GM12878 (cell line): Measurements from ENCODE around the gene PTCRA. TPM values are rescaled to one million over a fixed set of nuclear protein-coding genes. Genes with fewer than 3 reads are reported as not detected.
A peak's percentile ranks its signal among the peaks of the same experiment; 100 is the strongest.

ENCODE experiments used
- CBFB ChIP-seq: IDR thresholded peaks from 2 replicates; pipeline ENCODE4 v1.6.1; 2016; ENCODE audit warnings: antibody characterized with exemption, low read depth
- CHD2 ChIP-seq: IDR thresholded peaks from 2 replicates; pipeline ENCODE4 v1.6.1; 2011; ENCODE audit warnings: low read depth, low read length, improper control_type of control experiment, borderline replicate concordance
- CTCF ChIP-seq, 3 experiments: IDR thresholded peaks in 2 of 3; conservative IDR thresholded peaks in 1 of 3; 2 replicates each; pipeline ENCODE4 v1.5.1; 2011; ENCODE audit warnings: low read depth in 3 of 3, low read length in 3 of 3, mild to moderate bottlenecking in 3 of 3, control low read depth in 2 of 3, moderate library complexity in 2 of 3, inconsistent platforms in 1 of 3, mixed read lengths in 1 of 3; ENCODE audit not compliant: control insufficient read depth in 2 of 3, insufficient read depth in 1 of 3; ENCODE audit errors: extremely low read depth in 1 of 3
- ELK1 ChIP-seq: IDR thresholded peaks from 2 replicates; pipeline ENCODE4 v1.6.1; 2012; ENCODE audit warnings: low read depth, low read length, improper control_type of control experiment
- ESRRA ChIP-seq: IDR thresholded peaks from 2 replicates; pipeline ENCODE4 v1.6.1; 2012; ENCODE audit warnings: mild to moderate bottlenecking, low read length, improper control_type of control experiment
- FOS ChIP-seq: IDR thresholded peaks from 3 replicates; pipeline ENCODE4 v1.6.1; 2011; ENCODE audit warnings: borderline replicate concordance; ENCODE audit not compliant: insufficient read length; ENCODE audit errors: extremely low read depth
- GABPA ChIP-seq: IDR thresholded peaks from 2 replicates; pipeline ENCODE4 v1.6.1; 2014; ENCODE audit warnings: antibody characterized with exemption, low read depth, mild to moderate bottlenecking, inconsistent platforms
- IKZF2 ChIP-seq, 2 experiments: fragments of 450-650 bp; IDR thresholded peaks; 2 replicates each; pipeline ENCODE4 v1.6.1; 2017; ENCODE audit warnings: mild to moderate bottlenecking in 2 of 2, moderate library complexity in 2 of 2
- IRF5 ChIP-seq: fragments of 450-650 bp; IDR thresholded peaks from 2 replicates; pipeline ENCODE4 v1.6.1; 2017; ENCODE audit warnings: borderline replicate concordance
- LARP7 ChIP-seq: fragments of 450-650 bp; IDR thresholded peaks from 2 replicates; pipeline ENCODE4 v1.6.1; 2017; ENCODE audit warnings: mild to moderate bottlenecking
- MYC ChIP-seq: IDR thresholded peaks from 2 replicates; pipeline ENCODE4 v1.6.1; 2011; ENCODE audit warnings: mild to moderate bottlenecking, low read length, moderate library complexity, inconsistent platforms; ENCODE audit not compliant: insufficient read depth, insufficient replicate concordance, insufficient read length, severe bottlenecking
- NR2C2 ChIP-seq: IDR thresholded peaks from 2 replicates; pipeline ENCODE4 v1.6.1; 2011; ENCODE audit warnings: borderline replicate concordance, low read depth; ENCODE audit not compliant: control insufficient read depth, insufficient read length
- PAX5 ChIP-seq: IDR thresholded peaks from 2 replicates; pipeline ENCODE4 v1.6.1; 2011; ENCODE audit warnings: low read depth, low read length, borderline replicate concordance
- REST ChIP-seq: IDR thresholded peaks from 2 replicates; pipeline ENCODE4 v1.6.1; 2012; ENCODE audit warnings: mild to moderate bottlenecking, low read depth, low read length
- SUZ12 ChIP-seq: fragments of 200-600 bp; sonication (generic); IDR thresholded peaks from one replicate; pipeline ENCODE4 v1.6.1; 2018; ENCODE audit warnings: antibody characterized with exemption, mild to moderate bottlenecking; ENCODE audit not compliant: unreplicated experiment
- TCF12 ChIP-seq: IDR thresholded peaks from 2 replicates; pipeline ENCODE4 v1.6.1; 2011; ENCODE audit warnings: low read depth, mild to moderate bottlenecking, low read length
- ZBTB11 ChIP-seq: fragments of 450-650 bp; formaldehyde crosslinking; IDR thresholded peaks from 2 replicates; pipeline ENCODE4 v1.5.0; 2022; ENCODE audit warnings: mild to moderate bottlenecking, missing genetic modification characterization
- polyA plus RNA-seq, 11 experiments: library from polyadenylated mRNA; depleted of rRNA in 4 of 11; unstranded in 6 of 11; stranded (reverse) in 5 of 11; fragments of >200 nt; fragmentation: Nextera tagmentation in 4 of 11; fragmentation: Illumina TruSeq in 1 of 11; extraction: Ambion mirVana in 4 of 11; extraction: Trizol in 1 of 11; gene quantifications; 1 replicate in 1 of 11; 2 replicates in 10 of 11; pipeline versions ENCODE4 v1.2.1 to v1.2.3, GENCODE V29; 2011 to 2016; ENCODE audit warnings: inconsistent platforms in 2 of 11, missing spikeins in 2 of 11, low read depth in 1 of 11
- total RNA-seq, 4 experiments: library from RNA; depleted of rRNA in 3 of 4; stranded (reverse); fragments of >200 nt in 3 of 4; fragmentation: Illumina TruSeq in 1 of 4; extraction: Trizol in 1 of 4; gene quantifications; 2 replicates each; pipeline versions ENCODE4 v1.2.1 to v1.2.3, GENCODE V29; 2013 to 2021

The PTCRA gene
- total and polyA plus RNA-seq, 10 of the 15 experiments (the other 5 are each of a cell fraction or from before 2014, with no cell fraction given): 0.10 to 1.1 (median 0.19) TPM; not detected in 4

GRCh38 chr6:42928986-42929820, 13.3 kb downstream of the PTCRA start, which contains the start of gene CNPY3 (continued):
- TF ChIP-seq ZBTB11 (CRISPR knock-in tag) (peak; percentile 75), NR2C2 (no peak), LARP7 (peak; percentile 93), CHD2 (peak; percentile 94), IKZF2 (IDR thresholded peaks at IDR 0.05) (peak; percentile 63 to 75; a peak in 2 of 4 replicates), MYC (peak; percentile 29), FOS (peak; percentile 96), TCF12 (no peak), REST (no peak), CTCF (IDR thresholded peaks at IDR 0.05 in 2 of 3, conservative IDR thresholded peaks at IDR 0.05 in 1 of 3; ENCODE audit: control insufficient read depth in 2 of 3, extremely low read depth in 1 of 3, insufficient read depth in 1 of 3, low read depth in 3 of 3, low read length in 3 of 3) (no peak), CBFB (0 out of 2 replicates have a peak, but pooled peaks have one; percentile 43), PAX5 (no peak), SUZ12 (no peak), GABPA (peak; percentile 74), ESRRA (no peak), IRF5 (no peak), ELK1 (peak; percentile 53)
